Measurements from ENCODE around the gene CCDC85C. TPM values are rescaled to one million over a fixed set of nuclear protein-coding genes. Genes with fewer than 3 reads are reported as not detected.

CCDC85C gene
- total RNA-seq, 2 donors from 2014 or later: 32.8 to 45.8 TPM

DNA sequence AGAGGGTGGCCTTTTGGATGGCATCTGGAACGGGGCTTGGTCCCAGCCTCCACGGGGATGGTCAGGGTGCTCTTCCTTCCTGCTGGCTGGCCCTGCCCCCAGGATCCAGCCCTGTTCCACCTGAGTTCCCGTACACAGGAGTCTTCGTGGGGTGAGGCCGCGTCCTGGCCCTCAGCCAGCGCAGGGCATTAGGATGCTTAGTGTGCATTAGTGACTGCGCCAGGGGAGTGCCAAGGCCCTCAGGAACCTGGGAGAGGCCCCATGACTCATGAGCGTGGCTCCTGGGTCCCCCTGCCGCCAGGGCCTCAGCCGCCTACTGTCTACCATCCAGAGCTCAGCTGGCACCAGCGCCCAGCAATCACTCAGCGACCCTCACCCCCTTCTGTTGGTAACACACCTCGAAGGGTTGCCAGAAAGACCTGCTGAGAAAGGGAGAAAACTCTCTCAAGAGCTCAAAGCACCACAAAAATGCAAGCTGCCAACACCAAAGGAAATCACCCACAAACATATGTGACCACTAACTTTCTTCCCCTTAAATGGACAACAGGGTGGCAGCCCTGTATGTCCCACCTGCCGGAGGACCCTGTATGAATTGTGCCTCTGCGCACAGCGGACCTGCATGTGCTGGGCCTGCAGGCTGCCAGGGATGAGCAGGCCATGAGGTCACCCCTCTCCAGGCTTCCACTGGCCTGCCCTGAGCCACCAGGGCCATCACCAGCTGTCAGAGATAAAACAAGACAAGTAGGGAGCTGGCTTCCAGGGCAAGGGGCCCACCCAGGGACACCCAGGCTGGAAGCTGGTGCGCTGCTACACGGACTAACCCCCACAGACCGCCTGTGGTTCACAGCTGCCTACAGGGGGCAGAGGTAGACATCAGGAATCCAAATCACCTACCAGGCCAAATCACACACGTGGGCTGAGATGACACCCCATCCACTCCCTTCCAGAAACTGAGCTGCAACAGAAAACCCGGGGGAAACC, 28.7 kb downstream of the CCDC85C start:
- peak overlapping the region; percentile 96 for H3K27ac Mint-ChIP-seq
- peaks cover 70% of the 10 kb centered on the region for H3K4me1 Mint-ChIP-seq
- H3K27ac ChIP-seq (ENCODE audit: low read depth, low read length): peak overlapping the region; percentile 95
- no peaks in the 10 kb centered on the region for H3K27me3 ChIP-seq (ENCODE audit: control insufficient read depth, insufficient read depth, low read length, poor library complexity, severe bottlenecking)
- peak overlapping the region; percentile 68 for H3K4me3 ChIP-seq (ENCODE audit: low read length)
- TF ChIP-seq, protein P1, sequence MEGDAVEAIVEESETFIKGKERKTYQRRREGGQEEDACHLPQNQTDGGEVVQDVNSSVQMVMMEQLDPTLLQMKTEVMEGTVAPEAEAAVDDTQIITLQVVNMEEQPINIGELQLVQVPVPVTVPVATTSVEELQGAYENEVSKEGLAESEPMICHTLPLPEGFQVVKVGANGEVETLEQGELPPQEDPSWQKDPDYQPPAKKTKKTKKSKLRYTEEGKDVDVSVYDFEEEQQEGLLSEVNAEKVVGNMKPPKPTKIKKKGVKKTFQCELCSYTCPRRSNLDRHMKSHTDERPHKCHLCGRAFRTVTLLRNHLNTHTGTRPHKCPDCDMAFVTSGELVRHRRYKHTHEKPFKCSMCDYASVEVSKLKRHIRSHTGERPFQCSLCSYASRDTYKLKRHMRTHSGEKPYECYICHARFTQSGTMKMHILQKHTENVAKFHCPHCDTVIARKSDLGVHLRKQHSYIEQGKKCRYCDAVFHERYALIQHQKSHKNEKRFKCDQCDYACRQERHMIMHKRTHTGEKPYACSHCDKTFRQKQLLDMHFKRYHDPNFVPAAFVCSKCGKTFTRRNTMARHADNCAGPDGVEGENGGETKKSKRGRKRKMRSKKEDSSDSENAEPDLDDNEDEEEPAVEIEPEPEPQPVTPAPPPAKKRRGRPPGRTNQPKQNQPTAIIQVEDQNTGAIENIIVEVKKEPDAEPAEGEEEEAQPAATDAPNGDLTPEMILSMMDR (conservative IDR thresholded peaks at IDR 0.05): peak; percentile 57
- H3K36me3 ChIP-seq (ENCODE audit: control insufficient read depth, insufficient read depth, low read length): no peaks in the 10 kb centered on the region
- no peak for DNase-seq
- H3K9me3 ChIP-seq (ENCODE audit: control insufficient read depth, low read length): no peaks in the 10 kb centered on the region
- no peaks in the 10 kb centered on the region for H3K9me3 Mint-ChIP-seq
- H3K27me3 Mint-ChIP-seq (ENCODE audit: insufficient read depth): no peaks in the 10 kb centered on the region
- H3K4me3 Mint-ChIP-seq: peak overlapping the region; percentile 3
- no peaks in the 10 kb centered on the region for H3K36me3 Mint-ChIP-seq (ENCODE audit: low read depth)
- H3K4me1 ChIP-seq (ENCODE audit: control insufficient read depth, insufficient read depth, low read length): peaks cover 70% of the 10 kb centered on the region
- WGBS, 2 experiments (ENCODE audit: insufficient coverage in 1 of 2, insufficient read length in 1 of 2): 78 to 81% methylated on average over 15 to 22 of the region's 22 CpGs
- H3K9ac ChIP-seq (ENCODE audit: extremely low read depth, low read length, poor library complexity, severe bottlenecking): no peak overlapping the region

DNA sequence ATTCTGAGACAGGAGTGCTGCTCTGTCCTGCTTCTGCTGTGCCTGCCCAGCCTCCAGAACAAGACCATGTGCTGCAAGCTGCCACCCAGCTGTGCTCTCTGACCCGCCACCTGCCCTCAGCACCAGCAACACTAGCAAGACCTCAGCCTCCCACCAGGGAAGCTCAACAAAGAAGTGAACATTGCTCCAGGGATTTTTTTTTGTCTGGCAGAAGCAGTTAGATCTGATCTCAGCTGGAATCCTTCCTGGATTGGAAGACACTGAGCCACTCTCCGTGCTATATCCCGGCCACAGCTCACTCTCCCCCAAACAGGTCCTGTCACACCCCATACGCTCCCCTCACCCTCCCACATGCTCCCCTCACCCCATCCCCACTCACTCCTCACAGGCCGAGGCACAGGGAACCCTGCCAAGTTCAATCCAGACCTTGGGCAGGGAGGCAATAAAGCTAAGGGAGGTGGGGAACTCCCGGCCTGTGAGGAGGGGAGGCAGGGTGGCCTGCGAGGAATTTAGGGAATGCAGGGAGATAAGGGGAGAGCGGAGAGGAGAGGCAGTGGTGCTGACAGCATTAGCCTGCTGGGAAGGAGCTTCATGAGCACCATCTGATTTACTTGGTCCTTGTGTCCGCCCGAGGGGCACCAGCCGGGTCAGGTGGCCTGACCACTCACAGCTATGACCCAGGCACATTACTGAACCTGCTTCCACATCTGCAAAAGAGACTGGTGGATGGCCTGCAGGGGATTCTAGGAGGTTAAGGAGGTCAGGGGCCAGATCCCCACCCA, 29.7 kb downstream of the CCDC85C start:
- Histone ChIP-seq H3K9ac (ENCODE audit: extremely low read depth, low read length, poor library complexity, severe bottlenecking) (peak overlapping the region; percentile 80), H3K27ac (ENCODE audit: low read depth, low read length) (peak overlapping the region; percentile 95), H3K9me3 (ENCODE audit: control insufficient read depth, low read length) (no peaks in the 10 kb centered on the region), H3K4me1 (ENCODE audit: control insufficient read depth, insufficient read depth, low read length) (peaks cover 72% of the 10 kb centered on the region), H3K36me3 (ENCODE audit: control insufficient read depth, insufficient read depth, low read length) (no peaks in the 10 kb centered on the region), H3K27me3 (ENCODE audit: control insufficient read depth, insufficient read depth, low read length, poor library complexity, severe bottlenecking) (no peaks in the 10 kb centered on the region), H3K4me3 (ENCODE audit: low read length) (peak overlapping the region; percentile 68)
- peak; percentile 91 for DNase-seq
- peaks cover 74% of the 10 kb centered on the region for H3K4me1 Mint-ChIP-seq
- peak overlapping the region; percentile 42 for H3K4me3 Mint-ChIP-seq
- H3K27ac Mint-ChIP-seq: peak overlapping the region; percentile 96
- H3K9me3 Mint-ChIP-seq: no peaks in the 10 kb centered on the region
- TF ChIP-seq, protein P1 (conservative IDR thresholded peaks at IDR 0.05): no peak
- H3K36me3 Mint-ChIP-seq (ENCODE audit: low read depth): no peaks in the 10 kb centered on the region
- 3 to 23% methylated on average over 5 to 11 of the region's 11 CpGs for WGBS, 2 experiments (ENCODE audit: insufficient coverage in 1 of 2, insufficient read length in 1 of 2)
- H3K27me3 Mint-ChIP-seq (ENCODE audit: insufficient read depth): no peaks in the 10 kb centered on the region

DNA sequence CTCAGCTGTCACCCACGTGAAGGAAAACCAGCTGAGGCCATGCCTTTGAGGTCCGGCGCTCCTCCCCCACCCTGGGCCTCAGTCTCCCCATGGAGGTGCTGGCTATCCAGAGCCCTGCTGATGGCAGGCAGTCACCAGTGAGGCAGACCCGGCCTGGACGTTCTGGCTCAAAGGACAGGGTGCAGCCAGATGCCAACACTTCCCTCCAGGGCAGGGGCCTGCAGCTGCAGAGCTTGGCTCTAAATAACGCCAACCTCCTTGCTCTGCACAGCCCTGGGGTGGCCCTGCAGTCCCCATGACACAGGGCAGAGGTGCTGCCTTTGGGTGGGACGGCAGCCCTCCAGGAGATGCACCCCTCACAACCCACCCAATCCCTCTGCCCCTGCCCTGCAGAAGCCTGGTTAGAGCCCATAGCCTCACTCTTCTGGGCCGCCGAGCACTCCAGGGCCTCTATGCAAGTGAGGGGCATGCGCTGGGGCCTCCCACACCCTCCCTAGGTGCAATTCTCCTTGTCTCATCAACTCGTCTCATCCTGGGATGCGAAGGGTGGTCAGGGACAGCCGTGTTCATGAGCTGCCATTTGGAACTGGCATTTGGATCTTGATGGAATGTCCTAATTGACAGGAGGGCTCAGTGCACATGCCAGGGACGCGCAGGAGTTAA, 30.4 kb downstream of the CCDC85C start:
- H3K9me3 Mint-ChIP-seq: no peaks in the 10 kb centered on the region
- peaks cover 78% of the 10 kb centered on the region for H3K4me1 Mint-ChIP-seq
- peak overlapping the region; percentile 68 for H3K4me3 ChIP-seq (ENCODE audit: low read length)
- no peaks in the 10 kb centered on the region for H3K36me3 ChIP-seq (ENCODE audit: control insufficient read depth, insufficient read depth, low read length)
- no peaks in the 10 kb centered on the region for H3K27me3 Mint-ChIP-seq (ENCODE audit: insufficient read depth)
- no peaks in the 10 kb centered on the region for H3K27me3 ChIP-seq (ENCODE audit: control insufficient read depth, insufficient read depth, low read length, poor library complexity, severe bottlenecking)
- peak overlapping the region; percentile 95 for H3K27ac ChIP-seq (ENCODE audit: low read depth, low read length)
- TF ChIP-seq, protein P1 (conservative IDR thresholded peaks at IDR 0.05): no peak
- H3K36me3 Mint-ChIP-seq (ENCODE audit: low read depth): no peaks in the 10 kb centered on the region
- H3K4me1 ChIP-seq (ENCODE audit: control insufficient read depth, insufficient read depth, low read length): peaks cover 75% of the 10 kb centered on the region
- H3K27ac Mint-ChIP-seq: peak overlapping the region; percentile 96
- H3K9me3 ChIP-seq (ENCODE audit: control insufficient read depth, low read length): no peaks in the 10 kb centered on the region
- H3K4me3 Mint-ChIP-seq: peak overlapping the region; percentile 42
- no peak for DNase-seq
- 70 to 79% methylated on average over 8 to 15 of the region's 15 CpGs for WGBS, 2 experiments (ENCODE audit: insufficient coverage in 1 of 2, insufficient read length in 1 of 2)
- peak overlapping the region; percentile 80 for H3K9ac ChIP-seq (ENCODE audit: extremely low read depth, low read length, poor library complexity, severe bottlenecking)

All from endodermal cell (in vitro differentiated cells).